ENCODE data around the gene FOLR2.

DNA sequence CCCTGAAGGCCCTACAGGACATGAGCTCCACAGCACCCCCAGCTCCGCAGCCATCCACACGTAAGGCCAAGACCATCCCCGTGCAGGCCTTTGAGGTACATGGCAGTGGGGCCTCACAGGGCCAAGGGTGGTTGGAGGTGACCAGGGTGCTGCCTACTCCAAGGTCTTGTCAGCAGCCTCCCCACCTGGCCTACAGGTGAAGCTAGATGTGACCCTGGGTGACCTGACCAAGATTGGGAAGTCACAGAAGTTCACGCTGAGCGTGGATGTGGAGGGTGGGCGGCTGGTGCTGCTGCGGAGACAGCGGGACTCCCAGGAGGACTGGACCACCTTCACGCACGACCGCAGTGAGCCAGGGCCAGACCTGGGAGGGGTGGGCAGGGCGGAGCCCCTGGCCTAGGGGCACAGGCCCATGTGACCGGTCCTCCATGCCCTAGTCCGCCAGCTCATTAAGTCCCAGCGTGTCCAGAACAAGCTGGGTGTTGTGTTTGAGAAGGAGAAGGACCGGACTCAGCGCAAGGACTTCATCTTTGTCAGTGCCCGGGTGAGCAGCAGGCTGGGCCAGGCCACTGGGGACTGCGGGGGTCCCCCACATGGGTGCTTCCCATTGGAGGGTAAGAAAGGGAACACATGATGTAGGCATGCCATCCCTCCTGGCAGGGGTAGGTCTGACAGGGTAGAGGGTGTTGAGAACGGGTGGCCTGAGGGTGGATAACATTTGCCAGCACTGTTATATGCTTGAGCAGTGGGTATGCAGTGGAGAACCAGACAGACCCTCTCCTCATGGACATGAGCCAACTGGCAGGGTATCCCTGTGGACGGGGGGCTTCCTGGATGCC is 13.6 kb downstream of the FOLR2 start:
- TF ChIP-seq, protein P1, sequence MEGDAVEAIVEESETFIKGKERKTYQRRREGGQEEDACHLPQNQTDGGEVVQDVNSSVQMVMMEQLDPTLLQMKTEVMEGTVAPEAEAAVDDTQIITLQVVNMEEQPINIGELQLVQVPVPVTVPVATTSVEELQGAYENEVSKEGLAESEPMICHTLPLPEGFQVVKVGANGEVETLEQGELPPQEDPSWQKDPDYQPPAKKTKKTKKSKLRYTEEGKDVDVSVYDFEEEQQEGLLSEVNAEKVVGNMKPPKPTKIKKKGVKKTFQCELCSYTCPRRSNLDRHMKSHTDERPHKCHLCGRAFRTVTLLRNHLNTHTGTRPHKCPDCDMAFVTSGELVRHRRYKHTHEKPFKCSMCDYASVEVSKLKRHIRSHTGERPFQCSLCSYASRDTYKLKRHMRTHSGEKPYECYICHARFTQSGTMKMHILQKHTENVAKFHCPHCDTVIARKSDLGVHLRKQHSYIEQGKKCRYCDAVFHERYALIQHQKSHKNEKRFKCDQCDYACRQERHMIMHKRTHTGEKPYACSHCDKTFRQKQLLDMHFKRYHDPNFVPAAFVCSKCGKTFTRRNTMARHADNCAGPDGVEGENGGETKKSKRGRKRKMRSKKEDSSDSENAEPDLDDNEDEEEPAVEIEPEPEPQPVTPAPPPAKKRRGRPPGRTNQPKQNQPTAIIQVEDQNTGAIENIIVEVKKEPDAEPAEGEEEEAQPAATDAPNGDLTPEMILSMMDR (IDR thresholded peaks at IDR 0.05) = no peak
- no peak for TF ChIP-seq POLR2A (IDR thresholded peaks at IDR 0.05)

Data from thyroid gland (tissue), 4 donors.